HL-60 (cell line): ENCODE measurements around the gene PLCL2.

Experiments
- DNase-seq, 2 experiments: peaks; one replicate each; pipeline ENCODE4 v3.0.0-alpha.2; 2010 to 2020; ENCODE audit warnings: low read depth in 1 of 2, low spot score in 1 of 2
- H3K27ac ChIP-seq: fragments of 250-450 bp; sonication (Bioruptor Pico); replicated peaks from 2 replicates; pipeline ENCODE4 v1.5.1; 2020; ENCODE audit warnings: mild to moderate bottlenecking, moderate library complexity
- H3K27me3 ChIP-seq: fragments of 250-450 bp; sonication (Bioruptor Pico); 2 replicates; pipeline ENCODE4 v1.5.1; 2021; ENCODE audit warnings: mild to moderate bottlenecking, moderate library complexity; ENCODE audit not compliant: insufficient read depth, poor library complexity, severe bottlenecking
- H3K4me3 ChIP-seq: replicated peaks from 2 replicates; pipeline ENCODE4 v1.5.1; 2011; ENCODE audit warnings: mild to moderate bottlenecking, control low read depth, low read length; ENCODE audit not compliant: insufficient read depth
- CTCF ChIP-seq: IDR thresholded peaks from one replicate; pipeline ENCODE4 v1.5.1; 2011; ENCODE audit warnings: low read length, control low read depth, inconsistent platforms; ENCODE audit not compliant: insufficient read depth
- GABPA ChIP-seq: IDR thresholded peaks from 2 replicates; pipeline ENCODE4 v1.6.1; 2012; ENCODE audit warnings: low read depth
- POLR2AphosphoS5 ChIP-seq: IDR thresholded peaks from 2 replicates; pipeline ENCODE4 v1.6.1; 2012; ENCODE audit warnings: low read depth
- REST ChIP-seq: IDR thresholded peaks from 2 replicates; pipeline ENCODE4 v1.6.1; 2012; ENCODE audit warnings: low read depth; ENCODE audit not compliant: insufficient replicate concordance
- SPI1 ChIP-seq: IDR thresholded peaks from 2 replicates; pipeline ENCODE4 v1.6.1; 2012; ENCODE audit warnings: low read depth, mild to moderate bottlenecking, borderline replicate concordance

PLCL2 gene

GRCh38 chr3:16961621-16962205 is 77.0 kb downstream of the PLCL2 start:
- DNase-seq, result no peak
- H3K27me3 ChIP-seq, result no peaks in the 10 kb centered on the region
- TF ChIP-seq SPI1, result no peak
- no peak for TF ChIP-seq REST
- TF ChIP-seq POLR2AphosphoS5, result no peak
- no peak for TF ChIP-seq CTCF
- no peak for TF ChIP-seq GABPA
- no peak overlapping the region for H3K4me3 ChIP-seq
- no peak overlapping the region for H3K27ac ChIP-seq

- H3K27ac ChIP-seq, result no peak overlapping the region
- H3K4me3 ChIP-seq, result no peak overlapping the region
- no peak for DNase-seq
- TF ChIP-seq CTCF (no peak), REST (no peak), POLR2AphosphoS5 (no peak), GABPA (no peak), SPI1 (no peak)
- H3K27me3 ChIP-seq, result no peaks in the 10 kb centered on the region
Measured at GRCh38 chr3:16975083-16975482, 90.3 kb downstream of the PLCL2 start.

GRCh38 chr3:16978234-16978920 is 93.6 kb downstream of the PLCL2 start:
- Histone ChIP-seq H3K27ac (no peak overlapping the region), H3K27me3 (no peaks in the 10 kb centered on the region), H3K4me3 (no peak overlapping the region)
- no peak for DNase-seq
- TF ChIP-seq REST, result no peak
